IPS-18c (cell line): ENCODE data around the gene CSNK2A1.

Source experiments
- H3K4me3 ChIP-seq: 2 replicates; pipeline ENCODE4 v1.7.0; 2013; ENCODE audit warnings: low read depth, mild to moderate bottlenecking, low read length, moderate library complexity; ENCODE audit not compliant: insufficient read depth
- H3K9me3 ChIP-seq: one replicate; pipeline ENCODE4 v1.6.1; 2013; ENCODE audit warnings: mild to moderate bottlenecking, low read length, moderate library complexity; ENCODE audit not compliant: control insufficient read depth, insufficient read depth

Gene CSNK2A1

DNA sequence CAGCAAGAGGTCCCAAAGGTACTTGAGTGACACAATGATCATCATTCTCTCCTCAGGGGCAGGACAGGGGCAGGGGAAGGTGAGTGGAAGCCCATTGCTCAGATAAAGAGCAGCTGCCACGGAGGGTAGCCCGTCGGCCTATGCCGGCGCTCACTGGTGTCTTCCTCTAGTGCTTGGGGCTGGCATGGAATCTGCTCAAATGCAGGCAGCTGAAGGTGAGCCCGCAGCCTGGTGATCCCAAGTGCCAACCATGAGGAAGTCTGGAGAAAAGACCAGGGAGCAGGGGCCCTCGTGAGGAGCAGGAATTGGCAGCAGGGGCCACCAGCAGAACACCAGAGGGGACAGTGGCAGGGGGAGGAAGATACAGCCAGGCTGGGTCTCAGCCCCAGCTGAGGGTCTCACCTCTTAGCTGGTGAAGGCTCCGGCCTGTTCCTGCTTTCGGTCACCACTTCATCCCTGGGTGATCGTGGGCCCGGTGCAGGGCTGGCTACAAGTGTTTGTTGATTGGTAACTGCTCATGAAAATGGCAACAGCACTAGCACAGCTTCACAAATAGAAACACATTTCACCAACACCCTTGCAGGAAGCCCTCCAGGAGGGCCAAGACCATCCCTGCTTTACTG is 110.8 kb downstream of the CSNK2A1 start:
- Histone ChIP-seq H3K4me3 (no peak overlapping the region), H3K9me3 (no peaks in the 10 kb centered on the region)

DNA sequence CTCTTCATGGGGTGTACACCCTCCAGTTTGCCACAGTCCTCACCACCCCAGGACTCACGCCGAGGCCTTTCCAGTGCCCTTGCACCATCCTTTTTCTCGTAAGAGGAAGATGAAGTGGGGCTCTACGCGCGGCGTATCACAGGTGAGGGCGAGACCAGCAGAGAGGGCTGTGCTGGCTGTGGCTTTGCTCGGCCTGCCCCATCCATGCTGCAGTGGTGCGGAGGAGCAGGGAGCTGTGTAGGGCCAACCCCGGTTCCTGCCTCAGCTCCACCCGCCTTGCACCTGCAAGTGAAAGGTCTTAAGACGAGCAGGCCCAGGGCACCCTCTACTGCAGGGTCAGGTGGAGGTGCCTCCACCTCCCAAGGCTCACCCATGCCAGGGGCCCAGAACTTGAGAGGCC is 111.4 kb downstream of the CSNK2A1 start:
- Histone ChIP-seq H3K9me3 (no peaks in the 10 kb centered on the region), H3K4me3 (no peak overlapping the region)

GRCh38 chr20:431012-431904 is 112.3 kb downstream of the CSNK2A1 start:
- Histone ChIP-seq H3K4me3 (no peak overlapping the region), H3K9me3 (no peaks in the 10 kb centered on the region)

DNA sequence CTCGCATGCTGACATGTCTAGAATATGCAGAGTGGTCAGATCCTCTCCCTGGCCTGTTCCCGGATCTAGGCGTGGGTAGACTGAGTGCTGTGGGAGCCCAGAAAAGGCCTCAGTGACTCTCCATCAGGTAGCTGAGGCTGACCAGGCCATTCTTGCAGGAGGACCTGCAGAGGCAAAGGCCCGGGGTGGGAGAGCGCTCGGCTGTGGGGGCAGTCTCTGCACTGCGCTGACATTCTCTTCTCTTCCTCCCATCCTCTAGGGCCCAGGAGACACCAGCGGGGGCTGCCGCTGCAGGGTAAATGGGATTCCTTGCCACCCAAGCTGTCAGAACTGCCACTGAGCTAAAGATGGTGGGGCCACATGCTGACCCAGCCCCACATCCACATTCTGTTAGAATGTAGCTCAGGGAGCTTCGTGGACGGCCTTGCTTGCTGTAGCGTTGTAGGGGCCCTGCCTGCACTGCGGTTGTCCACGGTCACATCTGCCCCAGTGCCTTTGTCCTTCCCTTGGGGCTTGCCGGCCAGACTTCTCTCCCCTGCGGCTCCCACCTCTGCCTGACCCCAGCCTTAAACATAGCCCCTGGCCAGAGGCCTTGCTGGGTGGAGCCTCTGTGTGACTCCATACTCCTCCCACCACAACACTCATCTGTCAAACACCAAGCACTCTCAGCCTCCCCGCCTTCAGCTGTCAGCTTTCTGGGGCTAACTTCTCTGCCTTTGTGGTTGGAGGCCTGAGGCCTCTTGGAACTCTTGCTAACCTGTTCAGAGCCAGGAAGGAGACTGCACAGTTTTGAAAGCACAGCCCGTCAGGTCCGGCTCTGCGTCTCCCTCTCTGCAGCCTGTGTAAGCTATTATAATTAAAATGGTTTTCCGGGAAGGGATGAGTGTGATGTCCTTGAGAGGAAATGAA is 113.2 kb downstream of the CSNK2A1 start:
- Histone ChIP-seq H3K9me3 (no peaks in the 10 kb centered on the region), H3K4me3 (no peak overlapping the region)

- Histone ChIP-seq H3K4me3 (no peak overlapping the region), H3K9me3 (no peaks in the 10 kb centered on the region)
Measured at GRCh38 chr20:428658-429200, 114.9 kb downstream of the CSNK2A1 start.

DNA sequence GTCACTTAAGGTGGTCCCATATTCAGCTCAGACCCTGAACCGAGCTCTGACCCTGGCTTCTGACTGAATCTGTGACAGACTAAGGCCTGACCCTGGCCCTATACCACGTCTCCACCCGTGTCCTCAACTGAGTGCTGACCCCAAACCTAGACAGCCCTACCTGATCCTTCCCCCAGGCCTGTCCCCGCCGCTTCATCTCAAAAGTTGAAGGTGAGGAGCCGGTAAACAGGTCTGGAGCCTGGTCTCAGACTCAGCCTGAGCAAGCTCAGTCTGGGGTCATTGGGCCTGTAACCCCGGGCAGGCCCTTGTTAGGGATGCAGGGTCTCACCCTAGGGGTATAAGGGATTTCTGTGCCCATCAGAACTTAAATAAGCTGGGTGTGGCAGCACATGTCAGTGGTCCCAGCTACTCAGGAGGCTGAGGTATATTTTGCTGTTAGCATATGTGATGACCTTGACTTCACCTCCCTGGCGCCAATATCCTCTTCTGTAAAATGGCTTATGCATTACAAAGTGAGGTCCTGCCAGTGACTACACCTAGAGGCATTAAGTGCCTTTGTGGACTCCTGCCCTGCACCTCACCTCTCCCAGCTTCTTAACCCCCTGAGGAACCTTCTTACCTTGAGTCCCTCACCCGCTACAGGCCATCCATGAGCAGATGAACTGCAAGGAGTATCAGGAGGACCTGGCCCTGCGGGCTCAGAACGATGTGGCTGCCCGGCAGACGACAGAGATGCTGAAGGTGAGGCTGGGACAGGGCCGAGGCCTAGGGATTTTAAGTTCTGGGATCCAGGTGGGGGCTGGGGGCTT is 115.5 kb downstream of the CSNK2A1 start:
- H3K4me3 ChIP-seq, result no peak overlapping the region

GRCh38 chr20:427401-427800 is 116.2 kb downstream of the CSNK2A1 start:
- Histone ChIP-seq H3K9me3 (no peaks in the 10 kb centered on the region), H3K4me3 (no peak overlapping the region)

More for the DNA sequence above, 115.5 kb downstream of the CSNK2A1 start:
- no peaks in the 10 kb centered on the region for H3K9me3 ChIP-seq

DNA sequence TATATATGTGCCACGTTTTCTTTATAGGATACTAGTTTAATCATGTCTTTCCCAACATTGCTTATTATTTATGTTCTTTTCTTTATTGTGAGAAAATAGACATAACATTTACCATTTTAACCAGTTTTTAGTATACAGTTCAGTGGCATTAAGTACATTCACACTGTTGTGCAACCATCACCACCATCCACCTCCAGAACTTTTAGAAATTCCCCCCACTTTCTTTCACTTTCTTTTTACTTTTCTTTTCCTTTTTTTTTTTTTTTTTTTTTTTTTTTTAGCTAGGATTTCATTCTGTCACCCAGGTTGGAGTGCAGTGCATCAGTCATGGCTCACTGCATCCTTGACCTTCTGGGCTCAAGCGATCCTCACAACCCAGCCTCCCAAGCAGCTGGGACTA is 117.0 kb downstream of the CSNK2A1 start:
- H3K9me3 ChIP-seq, result no peaks in the 10 kb centered on the region
- no peak overlapping the region for H3K4me3 ChIP-seq
